Sigmoid colon (tissue), 4 donors: Measurements from ENCODE around the gene MZF1.
"Not testable (repeated sequence)": the region's sequence is repeated elsewhere in the genome, so short reads cannot be mapped to it uniquely, and the experiment has no call there.

Source experiments
- CTCF ChIP-seq, 4 experiments: fragments of 450-650 bp in 3 of 4; fragments of 200-600 bp in 1 of 4; IDR thresholded peaks; one replicate each; pipeline ENCODE4 v1.5.1; 2016 to 2019; ENCODE audit warnings: antibody characterized with exemption in 4 of 4, mild to moderate bottlenecking in 3 of 4, moderate library complexity in 2 of 4
- EP300 ChIP-seq, 4 donors: sonication (generic); formaldehyde crosslinking; IDR thresholded peaks; one replicate each; pipeline ENCODE4 v1.6.1; 2017; ENCODE audit warnings: antibody characterized with exemption in 4 of 4
- POLR2A ChIP-seq, 2 donors: fragments of 450-650 bp; IDR thresholded peaks; one replicate each; pipeline ENCODE4 v1.6.1; 2016; ENCODE audit warnings: antibody characterized with exemption in 2 of 2, mild to moderate bottlenecking in 2 of 2, moderate library complexity in 2 of 2
- POLR2AphosphoS5 ChIP-seq, 4 donors: sonication (generic); formaldehyde crosslinking; IDR thresholded peaks; one replicate each; pipeline ENCODE4 v1.6.1; 2017; ENCODE audit warnings: antibody characterized with exemption in 4 of 4

- TF ChIP-seq CTCF, POLR2A, POLR2AphosphoS5, EP300 (IDR thresholded peaks at IDR 0.05): not testable (repeated sequence)
Measured at GRCh38 chr19:58539169-58539559, 34.0 kb downstream of the MZF1 start.
